Measurements from ENCODE around the gene SNRPE.
A peak's percentile ranks its signal among the peaks of the same experiment; 100 is the strongest.

Gene SNRPE

DNA sequence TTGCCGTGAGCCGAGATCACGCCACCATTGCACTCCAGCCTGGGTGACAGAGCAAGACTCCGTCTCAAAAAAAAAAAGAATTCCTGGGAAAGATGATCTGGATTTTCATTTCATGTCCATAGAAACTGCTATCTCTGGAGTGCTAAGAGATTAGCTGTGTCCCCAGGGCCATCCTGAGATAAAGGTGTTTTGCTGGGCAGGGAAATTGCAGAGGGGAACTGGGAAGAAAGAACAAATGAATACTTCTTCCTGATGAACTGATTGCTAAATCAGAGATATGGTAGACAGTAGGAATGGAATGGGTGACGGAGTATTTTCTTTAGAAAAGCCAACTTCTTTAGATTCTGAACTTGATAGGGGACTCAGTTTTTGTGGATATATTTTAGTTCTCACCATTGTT, 19.2 kb downstream of the SNRPE start:
- DNase-seq (ENCODE audit: low read depth) = no peak

DNA sequence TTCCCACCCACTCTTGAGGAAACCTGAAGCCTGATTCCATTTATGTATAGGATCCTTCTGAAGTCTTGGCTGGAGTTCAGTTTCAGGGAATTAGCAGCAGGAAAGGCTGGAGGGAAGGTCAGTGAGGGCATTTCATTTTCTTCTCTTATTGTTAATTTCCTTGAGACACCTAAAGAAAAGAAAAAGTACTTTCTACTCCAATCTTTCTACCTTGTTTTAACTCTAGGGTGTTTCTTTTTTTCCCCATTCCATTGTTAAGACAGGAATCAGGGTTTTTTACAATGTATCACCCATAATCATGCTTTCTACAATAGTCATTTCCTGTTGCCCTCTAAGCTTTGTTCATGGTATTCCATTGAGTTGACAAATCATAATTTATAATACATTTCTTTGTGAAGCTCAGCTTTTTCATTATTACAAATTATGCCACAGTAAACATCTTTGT, 27.4 kb downstream of the SNRPE start:
- DNase-seq (ENCODE audit: low read depth) = no peak

DNA sequence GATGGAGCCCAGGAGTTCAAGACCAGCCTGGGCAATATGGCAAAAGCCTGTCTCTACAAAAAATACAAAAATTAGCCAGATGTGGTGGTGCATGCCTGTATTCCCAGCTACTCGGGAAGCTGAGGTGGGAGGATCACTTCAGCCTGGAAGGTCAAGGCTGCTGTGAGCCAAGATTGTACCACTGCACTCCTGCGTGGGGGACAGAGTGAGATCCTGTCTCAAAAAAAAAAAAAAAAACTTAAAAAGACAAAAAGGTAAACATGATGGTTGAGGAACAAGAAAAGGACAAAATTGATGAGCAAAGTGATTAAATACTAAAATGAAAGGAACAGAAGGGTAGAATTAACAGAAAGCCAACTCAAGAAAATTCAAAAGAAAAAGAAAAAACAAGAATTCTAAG, 30.6 kb downstream of the SNRPE start:
- DNase-seq (ENCODE audit: low read depth) = no peak

DNA sequence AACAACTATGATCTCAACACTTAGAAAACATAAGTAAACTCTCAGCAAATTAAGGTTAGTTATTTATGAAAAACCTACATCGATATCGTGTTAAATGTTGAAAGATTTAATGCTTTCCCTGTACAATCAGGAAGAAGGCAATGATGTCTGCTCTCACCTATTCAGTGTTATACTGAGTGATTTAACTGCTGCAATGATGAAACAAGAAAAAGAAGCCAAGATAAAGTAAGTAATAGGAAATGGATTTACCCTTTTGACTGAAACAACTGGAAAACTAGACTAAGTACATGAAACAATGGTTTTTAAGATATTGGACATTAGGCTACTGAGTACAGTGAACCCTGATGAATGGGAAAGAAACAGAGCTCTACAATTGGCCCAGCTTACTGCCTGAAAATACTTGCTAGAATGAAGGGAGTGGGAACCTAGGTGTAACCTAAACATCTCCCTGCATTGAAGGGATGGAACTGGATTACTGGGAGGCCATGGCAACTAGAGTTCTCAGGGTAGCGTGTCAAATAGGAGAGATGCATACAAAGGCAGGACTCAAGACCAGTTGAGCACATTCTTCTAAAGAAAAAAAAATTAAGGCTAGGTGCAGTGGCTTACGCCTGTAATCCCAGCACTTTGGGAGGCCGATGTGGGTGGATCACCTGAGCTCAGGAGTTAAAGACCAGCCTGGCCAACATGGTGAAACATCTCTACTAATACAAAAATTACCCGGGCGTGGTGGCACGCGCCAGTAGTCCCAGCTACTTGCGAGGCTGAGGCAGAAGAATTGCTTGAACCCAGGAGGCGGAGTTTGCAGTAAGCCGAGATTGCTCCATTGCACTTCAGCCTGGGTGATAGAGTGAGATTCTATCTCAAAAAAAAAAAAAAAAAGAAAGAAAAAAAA, 37.3 kb downstream of the SNRPE start:
- no peak for DNase-seq (ENCODE audit: low read depth)

DNA sequence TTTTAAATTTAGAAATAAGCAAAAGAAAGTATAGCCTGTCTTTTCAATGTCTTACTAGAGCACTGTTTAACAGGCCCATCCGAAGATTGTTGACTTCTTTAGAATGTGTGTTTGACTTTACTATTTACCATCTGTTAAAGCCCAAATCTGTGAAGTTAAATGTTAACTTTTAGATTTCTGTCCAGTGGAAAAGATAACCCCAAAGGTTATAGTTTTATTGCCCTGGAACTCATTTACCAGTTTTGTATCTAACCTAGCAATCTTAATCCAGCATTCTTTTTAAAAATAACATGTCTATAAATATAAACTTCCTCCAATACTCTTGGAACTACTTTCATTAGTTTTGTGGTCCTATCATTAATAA, 37.9 kb downstream of the SNRPE start:
- no peak for DNase-seq (ENCODE audit: low read depth)

DNA sequence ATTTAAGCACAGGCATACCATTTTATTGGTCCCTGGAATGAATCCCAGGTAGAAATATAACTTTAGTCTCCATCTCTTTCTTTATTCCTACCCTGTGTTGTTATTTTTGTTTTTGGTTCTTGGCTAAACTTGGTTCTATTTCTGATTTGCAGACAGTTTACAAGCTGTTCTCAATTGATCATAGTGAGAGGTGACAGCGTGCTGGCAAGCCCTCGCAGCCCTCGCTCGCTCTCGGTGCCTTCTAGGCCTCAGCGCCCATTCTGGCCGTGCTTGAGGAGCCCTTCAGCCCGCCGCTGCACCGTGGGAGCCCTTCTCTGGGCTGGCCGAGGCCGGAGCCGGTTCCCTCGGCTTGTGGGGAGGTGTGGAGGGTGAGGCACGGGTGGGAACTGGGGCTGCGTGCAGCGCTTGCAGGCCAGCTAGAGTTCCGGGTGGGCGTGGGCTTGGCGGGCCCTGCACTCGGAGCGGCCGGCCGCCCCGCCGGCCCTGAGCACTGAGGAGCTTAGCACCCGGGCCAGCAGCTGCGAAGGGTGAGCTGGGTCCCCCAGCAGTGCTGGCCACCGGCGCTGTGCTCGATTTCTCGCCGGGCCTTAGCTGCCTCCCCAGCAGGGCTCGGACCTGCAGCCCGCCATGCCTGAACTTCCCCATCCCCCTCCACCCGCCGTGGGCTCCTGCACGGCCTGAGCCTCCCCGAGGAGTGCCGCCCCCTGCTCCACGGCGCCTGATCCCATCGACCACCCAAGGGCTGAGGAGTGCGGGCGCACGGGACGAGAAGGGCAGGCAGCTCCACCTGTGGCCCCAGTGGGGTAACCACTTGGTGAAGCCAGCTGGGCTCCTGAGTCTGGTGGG, 38.7 kb downstream of the SNRPE start:
- no peak for DNase-seq (ENCODE audit: low read depth)

DNA sequence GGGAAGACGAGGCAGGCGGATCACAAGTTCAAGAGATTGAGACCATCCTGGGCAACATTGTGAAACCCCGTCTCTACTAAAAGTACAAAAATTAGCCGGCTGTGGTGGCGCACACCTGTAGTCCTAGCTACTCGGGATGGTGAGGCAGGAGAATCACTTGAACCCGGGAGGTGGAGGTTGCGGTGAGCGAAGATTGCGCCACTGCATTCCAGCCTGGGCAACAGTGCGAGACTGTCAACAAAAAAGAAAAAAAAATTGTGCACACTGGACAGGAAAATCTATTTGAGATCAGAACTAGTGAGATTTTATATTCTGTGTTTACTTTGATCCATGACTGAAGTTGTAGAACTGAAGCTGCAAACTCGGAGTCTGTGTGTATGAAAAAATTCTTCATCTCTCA, 40.2 kb downstream of the SNRPE start:
- no peak for DNase-seq (ENCODE audit: low read depth)

DNA sequence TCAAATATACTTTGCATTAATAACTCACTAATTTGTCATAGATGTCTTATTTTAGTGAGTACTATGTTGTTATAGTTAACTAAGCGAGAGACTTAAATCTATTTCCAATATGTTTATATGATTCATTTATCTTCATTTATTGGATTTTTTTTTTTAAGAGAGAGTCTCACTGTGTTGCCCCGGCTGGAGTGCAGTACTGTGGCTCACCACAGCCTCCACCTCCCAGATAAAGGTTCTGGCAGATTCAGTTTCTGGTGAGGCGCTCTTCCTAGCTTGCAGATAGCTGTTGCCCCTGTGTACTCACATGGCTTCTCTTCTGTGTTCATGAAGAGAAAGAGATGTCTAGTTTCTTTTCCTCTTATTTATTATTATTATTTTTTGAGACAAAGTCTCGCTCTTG, 43.9 kb downstream of the SNRPE start:
- DNase-seq (ENCODE audit: low read depth) = no peak

DNA sequence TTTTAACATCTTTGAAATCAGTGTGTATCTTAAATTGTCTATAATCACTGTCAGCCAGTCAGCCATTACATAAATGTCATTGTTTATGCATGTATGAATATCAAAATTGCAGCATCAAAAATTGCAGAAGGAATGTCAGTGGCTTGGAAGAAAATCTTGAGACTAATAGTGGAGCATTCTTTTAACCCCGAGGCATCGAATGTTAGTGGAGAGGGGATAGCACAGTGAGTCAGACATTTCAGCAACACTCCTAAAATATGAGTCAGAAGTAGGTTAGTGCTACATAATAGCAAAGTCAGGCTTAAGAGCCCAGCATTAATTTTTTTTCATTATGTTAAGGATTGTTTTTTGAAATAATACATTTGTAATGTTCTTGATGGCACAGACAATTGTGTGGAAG, 45.5 kb downstream of the SNRPE start:
- DNase-seq (ENCODE audit: low read depth) = peak; percentile 88

DNA sequence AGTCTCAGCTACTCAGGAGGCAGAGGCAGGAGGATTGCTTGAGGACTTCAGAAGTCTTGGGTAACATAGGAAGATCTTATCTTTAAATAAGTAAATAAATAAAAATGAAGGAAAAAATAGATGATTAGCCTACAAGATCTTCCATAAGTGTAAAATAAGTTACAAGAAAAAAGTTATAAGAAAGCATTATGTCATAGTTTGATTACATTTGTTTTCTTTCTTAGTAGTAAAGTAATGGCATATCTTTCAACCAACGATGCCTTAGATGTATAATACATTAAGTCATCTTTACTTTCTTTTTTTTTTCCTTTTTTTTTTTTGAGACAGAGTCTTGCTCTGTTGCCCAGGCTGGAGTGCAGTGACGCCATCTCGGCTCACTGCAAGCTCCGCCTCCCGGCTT, 46.5 kb downstream of the SNRPE start:
- no peak for DNase-seq (ENCODE audit: low read depth)

DNA sequence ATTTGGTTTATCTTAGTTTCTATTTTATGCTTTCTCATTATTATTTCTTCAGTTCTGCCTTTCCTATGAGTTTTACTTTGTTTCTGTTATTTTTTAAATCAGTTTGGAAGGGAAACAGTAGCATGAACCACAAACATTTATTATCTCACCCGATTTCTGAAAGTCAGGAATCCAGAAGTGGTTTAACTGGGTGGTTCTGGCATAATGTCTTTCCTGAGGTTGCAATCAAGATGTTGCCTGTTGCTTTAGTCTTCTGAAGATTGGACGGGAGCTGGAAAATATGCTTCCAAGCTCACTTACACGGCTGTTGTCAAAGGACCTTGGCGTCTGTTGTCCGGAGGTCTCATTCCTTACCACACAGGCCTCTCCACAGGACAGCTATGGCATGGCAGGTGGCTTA, 50.4 kb downstream of the SNRPE start:
- DNase-seq (ENCODE audit: low read depth) = no peak

DNA sequence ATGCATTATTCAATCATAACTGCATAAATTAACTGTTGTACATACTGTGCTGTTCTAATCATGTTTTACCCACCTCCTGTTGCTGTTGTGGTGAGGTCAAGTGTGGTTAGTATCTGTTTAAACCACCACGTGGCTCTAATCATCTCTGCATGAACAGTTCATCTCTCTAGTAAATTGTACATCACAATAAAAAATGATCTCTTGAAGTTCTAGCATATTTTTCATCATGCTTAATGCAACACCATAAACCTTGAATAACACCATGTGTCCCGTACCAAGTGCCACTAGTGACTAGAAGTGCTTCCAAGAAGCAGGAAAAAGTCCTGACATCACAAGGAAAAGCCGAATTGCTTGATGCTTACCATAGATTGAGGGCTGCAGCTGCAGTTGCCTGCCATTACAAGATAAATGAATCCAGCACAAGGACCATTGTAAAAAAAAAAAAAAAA, 51.7 kb downstream of the SNRPE start:
- DNase-seq (ENCODE audit: low read depth) = no peak

DNA sequence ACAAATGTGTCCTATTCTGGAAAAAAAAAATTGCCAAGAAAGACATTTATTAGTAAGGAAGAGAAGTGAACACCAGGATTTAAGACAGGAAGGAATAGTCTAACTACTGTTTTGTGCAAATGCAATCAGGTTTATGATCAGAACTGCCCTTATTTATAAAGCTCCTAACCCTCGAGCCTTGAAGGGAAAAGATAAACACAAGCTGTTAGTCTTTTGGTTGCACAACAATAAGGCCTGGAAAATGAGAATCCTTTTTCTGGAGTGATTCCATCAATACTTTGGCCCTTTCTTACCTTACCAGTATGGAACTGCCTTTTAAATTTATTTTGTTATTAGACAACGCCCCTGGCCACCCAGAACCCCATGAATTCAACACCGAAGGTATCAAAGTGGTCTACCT, 52.9 kb downstream of the SNRPE start:
- no peak for DNase-seq (ENCODE audit: low read depth)

DNA sequence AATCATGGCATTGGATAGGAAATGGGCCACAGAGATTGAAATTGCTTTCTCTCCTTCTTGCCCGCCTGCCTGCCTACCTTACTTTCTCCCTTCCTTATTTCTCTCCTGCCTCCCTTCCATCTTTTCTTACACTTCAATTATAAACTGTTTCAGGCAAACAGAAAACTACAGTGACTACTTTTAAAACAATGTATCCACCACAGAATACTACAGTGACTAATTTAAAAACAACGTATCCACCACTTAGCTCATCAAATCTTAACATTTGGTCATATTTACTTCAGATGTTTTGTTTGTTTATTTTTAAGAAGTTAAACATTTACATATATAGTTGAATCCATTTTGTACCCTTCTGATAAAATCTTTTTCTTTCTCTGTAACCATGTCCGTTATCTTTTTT, 54.4 kb downstream of the SNRPE start:
- no peak for DNase-seq (ENCODE audit: low read depth)

DNA sequence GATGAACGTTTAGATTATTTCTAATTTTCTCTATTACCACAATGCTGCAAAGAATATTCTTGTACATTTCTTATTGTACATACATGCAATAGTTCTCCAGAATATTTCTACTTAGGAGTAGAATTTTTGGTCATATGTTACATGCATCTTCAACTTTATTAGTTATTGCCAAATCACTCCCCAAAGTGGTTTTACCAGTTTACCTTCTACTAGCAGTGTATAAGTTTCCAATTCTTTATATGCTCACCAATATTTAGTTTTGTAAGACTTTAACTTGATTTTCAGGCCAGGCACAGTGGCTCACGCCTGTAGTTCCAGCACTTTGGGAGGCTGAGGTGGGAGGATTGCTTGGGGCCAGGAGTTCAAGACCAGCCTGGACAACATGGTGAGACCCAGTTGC, 55.4 kb downstream of the SNRPE start:
- DNase-seq (ENCODE audit: low read depth) = no peak
